CD14-positive monocyte (primary cell): ENCODE data around the gene TSPAN11. TPM values are rescaled to one million over a fixed set of nuclear protein-coding genes. Genes with fewer than 3 reads are reported as not detected.

Source experiments
- DNase-seq, 3 donors: peaks; one replicate each; pipeline ENCODE4 v3.0.0-alpha.2; 2011 to 2022
- H2AFZ ChIP-seq: 2 replicates; pipeline ENCODE4 v1.6.0; 2012; ENCODE audit warnings: mild to moderate bottlenecking, low read depth, low read length, inconsistent platforms; ENCODE audit not compliant: insufficient read depth, poor library complexity, severe bottlenecking
- H3K27ac ChIP-seq, 2 donors: 1 replicate in 1 of 2; 2 replicates in 1 of 2; pipeline ENCODE4 v1.5.1; 2012 to 2013; ENCODE audit warnings: low read length in 2 of 2, control low read depth in 1 of 2, inconsistent platforms in 1 of 2, low read depth in 1 of 2, mild to moderate bottlenecking in 1 of 2
- H3K27me3 ChIP-seq, 2 donors: one replicate each; pipeline versions ENCODE4 v1.6.0 to v1.6.1; 2011 to 2013; ENCODE audit warnings: low read length in 2 of 2; ENCODE audit not compliant: control insufficient read depth in 2 of 2, insufficient read depth in 2 of 2
- H3K36me3 ChIP-seq, 2 donors: replicated peaks in 1 of 2; 1 replicate in 1 of 2; 2 replicates in 1 of 2; pipeline versions ENCODE4 v1.5.1 to v1.6.1; 2012 to 2013; ENCODE audit warnings: low read length in 2 of 2, control low read depth in 1 of 2, inconsistent platforms in 1 of 2, mild to moderate bottlenecking in 1 of 2; ENCODE audit not compliant: insufficient read depth in 2 of 2, control insufficient read depth in 1 of 2
- H3K4me1 ChIP-seq, 2 donors: 1 replicate in 1 of 2; 2 replicates in 1 of 2; pipeline versions ENCODE4 v1.5.1 to v1.6.1; 2012 to 2013; ENCODE audit warnings: low read length in 2 of 2, control low read depth in 1 of 2, inconsistent platforms in 1 of 2, mild to moderate bottlenecking in 1 of 2, moderate library complexity in 1 of 2; ENCODE audit not compliant: insufficient read depth in 2 of 2, control insufficient read depth in 1 of 2
- H3K4me2 ChIP-seq: replicated peaks from 2 replicates; pipeline ENCODE3; 2012; ENCODE audit warnings: low read length, moderate library complexity, mild to moderate bottlenecking; ENCODE audit not compliant: poor library complexity, severe bottlenecking; ENCODE audit errors: extremely low read depth
- H3K4me3 ChIP-seq, 3 experiments: fragments of 200-600 bp in 1 of 3; sonication (generic) in 1 of 3; replicated peaks in 1 of 3; 1 replicate in 2 of 3; 2 replicates in 1 of 3; pipeline ENCODE4 v1.5.1; 2011 to 2013; ENCODE audit warnings: low read length in 3 of 3, mild to moderate bottlenecking in 3 of 3, control low read depth in 2 of 3, low read depth in 2 of 3, inconsistent platforms in 1 of 3, moderate library complexity in 1 of 3
- H3K79me2 ChIP-seq: 2 replicates; pipeline ENCODE4 v1.6.0; 2012; ENCODE audit warnings: mild to moderate bottlenecking, control low read depth, inconsistent platforms, low read length, moderate library complexity; ENCODE audit not compliant: insufficient read depth
- H3K9ac ChIP-seq: 2 replicates; pipeline ENCODE4 v1.6.0; 2017; ENCODE audit warnings: low read length, mild to moderate bottlenecking; ENCODE audit not compliant: insufficient read depth, poor library complexity, severe bottlenecking
- H3K9me3 ChIP-seq, 2 donors: replicated peaks in 1 of 2; 1 replicate in 1 of 2; 2 replicates in 1 of 2; pipeline versions ENCODE4 v1.5.1 to v1.6.1; 2012 to 2013; ENCODE audit warnings: low read length in 2 of 2, control low read depth in 1 of 2; ENCODE audit not compliant: control insufficient read depth in 1 of 2, insufficient read depth in 1 of 2
- H4K20me1 ChIP-seq: 2 replicates; pipeline ENCODE4 v1.6.0; 2012; ENCODE audit warnings: mild to moderate bottlenecking, low read length, control low read depth, moderate library complexity; ENCODE audit not compliant: insufficient read depth
- H3K27ac Mint-ChIP-seq, 7 donors: one replicate each; pipeline ENCODE4 v1.8.0; 2020; ENCODE audit warnings: mild to moderate bottlenecking in 7 of 7, mixed read lengths in 7 of 7, moderate library complexity in 6 of 7, inconsistent platforms in 2 of 7
- H3K27me3 Mint-ChIP-seq, 3 donors: one replicate each; pipeline ENCODE4 v1.8.0; 2021 to 2022; ENCODE audit warnings: low read depth in 3 of 3, mild to moderate bottlenecking in 3 of 3, mixed read lengths in 3 of 3, moderate library complexity in 3 of 3, inconsistent platforms in 1 of 3
- H3K36me3 Mint-ChIP-seq, 2 donors: one replicate each; pipeline ENCODE4 v1.8.0; 2020; ENCODE audit warnings: mixed read lengths in 2 of 2, inconsistent platforms in 1 of 2, mild to moderate bottlenecking in 1 of 2
- H3K4me1 Mint-ChIP-seq: one replicate; pipeline ENCODE4 v1.8.0; 2020; ENCODE audit warnings: mild to moderate bottlenecking, mixed read lengths
- H3K4me3 Mint-ChIP-seq, 2 donors: one replicate each; pipeline ENCODE4 v1.8.0; 2020; ENCODE audit warnings: mild to moderate bottlenecking in 2 of 2, mixed read lengths in 2 of 2, moderate library complexity in 1 of 2
- H3K9me3 Mint-ChIP-seq, 7 donors: one replicate each; pipeline ENCODE4 v1.8.0; 2020 to 2022; ENCODE audit warnings: mixed read lengths in 7 of 7, mild to moderate bottlenecking in 6 of 7, moderate library complexity in 6 of 7, inconsistent platforms in 2 of 7
- WGBS: methylation state at CpG from one replicate; pipeline ENCODE4 v1.1.5; 2013; ENCODE audit warnings: missing lambda C conversion rate; ENCODE audit not compliant: insufficient coverage; 5-methylcytosine and 5-hydroxymethylcytosine counted together
- intact Hi-C, 2 donors: fragments of 100-400 bp; cut with micrococcal nuclease; formaldehyde crosslinking; loops; one replicate each; pipeline versions ENCODE4 v1.15.0 to v1.15.1; 2023
- polyA plus RNA-seq, 3 donors: library from polyadenylated mRNA; depleted of rRNA in 1 of 3; unstranded in 2 of 3; stranded (reverse) in 1 of 3; fragments of 300-500 nt in 2 of 3; fragments of >200 nt in 1 of 3; fragmentation: Illumina TruSeq in 2 of 3; gene quantifications; 1 replicate in 2 of 3; 2 replicates in 1 of 3; pipeline ENCODE4 v1.2.3, GENCODE V29; 2012 to 2021
- TF ChIP-seq, protein P1 (sequence below): fragments of 200-600 bp; IDR thresholded peaks from one replicate; pipeline ENCODE4 v1.8.0; 2022; ENCODE audit warnings: antibody characterized with exemption, mild to moderate bottlenecking

Gene TSPAN11
- polyA plus RNA-seq, 3 donors: not detected

DNA sequence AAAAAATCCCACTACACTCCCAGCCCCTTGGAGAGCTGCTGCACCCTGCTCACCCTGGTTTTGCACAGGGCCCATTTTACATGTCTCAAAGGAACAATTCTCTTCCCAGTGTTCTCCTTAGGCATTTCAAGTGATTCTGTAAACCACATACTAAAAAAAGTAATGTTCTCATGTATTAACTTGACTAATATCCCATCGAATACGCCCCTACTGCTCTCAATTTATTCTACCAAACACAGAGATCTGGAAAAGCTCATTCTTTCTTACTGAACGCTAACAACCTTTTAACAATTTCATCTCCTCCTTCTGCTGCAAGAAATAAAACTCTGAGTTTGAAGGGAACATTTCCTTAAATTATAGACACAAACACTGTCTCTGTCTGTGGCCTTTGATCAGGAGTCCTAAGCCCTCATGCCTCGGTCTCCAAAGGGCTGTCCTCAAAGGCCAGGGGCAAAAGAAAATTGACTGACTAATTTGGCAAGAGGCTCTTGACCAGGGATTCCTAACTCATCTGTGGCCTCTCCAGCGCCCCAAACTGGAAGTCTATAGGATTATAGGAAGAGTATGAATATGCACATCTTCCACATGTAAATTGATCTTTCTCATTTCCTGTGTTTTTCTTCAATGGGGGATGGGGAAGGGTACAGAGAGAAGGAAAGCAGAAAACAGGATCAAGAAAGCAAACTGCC, 17.1 kb upstream of the TSPAN11 start:
- TF ChIP-seq, protein P1, sequence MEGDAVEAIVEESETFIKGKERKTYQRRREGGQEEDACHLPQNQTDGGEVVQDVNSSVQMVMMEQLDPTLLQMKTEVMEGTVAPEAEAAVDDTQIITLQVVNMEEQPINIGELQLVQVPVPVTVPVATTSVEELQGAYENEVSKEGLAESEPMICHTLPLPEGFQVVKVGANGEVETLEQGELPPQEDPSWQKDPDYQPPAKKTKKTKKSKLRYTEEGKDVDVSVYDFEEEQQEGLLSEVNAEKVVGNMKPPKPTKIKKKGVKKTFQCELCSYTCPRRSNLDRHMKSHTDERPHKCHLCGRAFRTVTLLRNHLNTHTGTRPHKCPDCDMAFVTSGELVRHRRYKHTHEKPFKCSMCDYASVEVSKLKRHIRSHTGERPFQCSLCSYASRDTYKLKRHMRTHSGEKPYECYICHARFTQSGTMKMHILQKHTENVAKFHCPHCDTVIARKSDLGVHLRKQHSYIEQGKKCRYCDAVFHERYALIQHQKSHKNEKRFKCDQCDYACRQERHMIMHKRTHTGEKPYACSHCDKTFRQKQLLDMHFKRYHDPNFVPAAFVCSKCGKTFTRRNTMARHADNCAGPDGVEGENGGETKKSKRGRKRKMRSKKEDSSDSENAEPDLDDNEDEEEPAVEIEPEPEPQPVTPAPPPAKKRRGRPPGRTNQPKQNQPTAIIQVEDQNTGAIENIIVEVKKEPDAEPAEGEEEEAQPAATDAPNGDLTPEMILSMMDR: no peak
- no peaks in the 10 kb centered on the region for H3K36me3 Mint-ChIP-seq
- intact Hi-C loops: no loop called here
- no peak for DNase-seq
- no peak overlapping the region for H3K9ac ChIP-seq
- no peaks in the 10 kb centered on the region for H3K4me1 ChIP-seq
- H3K4me3 ChIP-seq: no peak overlapping the region
- no peak overlapping the region for H2AFZ ChIP-seq
- H3K27ac Mint-ChIP-seq: no peak overlapping the region
- H3K27me3 Mint-ChIP-seq: peaks cover 0 to 4% (median 1%) of the 10 kb centered on the region in 3 donors
- no peak overlapping the region for H3K4me2 ChIP-seq
- peaks cover 0 to 5% (median 0%) of the 10 kb centered on the region in 7 donors for H3K9me3 Mint-ChIP-seq
- no peak overlapping the region for H3K4me3 Mint-ChIP-seq
- no peaks in the 10 kb centered on the region for H3K27me3 ChIP-seq
- H3K4me1 Mint-ChIP-seq: no peaks in the 10 kb centered on the region
- H3K27ac ChIP-seq: no peak overlapping the region
- 93% methylated on average over 3 of the region's 5 CpGs for WGBS
- H3K36me3 ChIP-seq: no peaks in the 10 kb centered on the region
- no peaks in the 10 kb centered on the region for H3K79me2 ChIP-seq
- no peaks in the 10 kb centered on the region for H4K20me1 ChIP-seq
- no peaks in the 10 kb centered on the region for H3K9me3 ChIP-seq

DNA sequence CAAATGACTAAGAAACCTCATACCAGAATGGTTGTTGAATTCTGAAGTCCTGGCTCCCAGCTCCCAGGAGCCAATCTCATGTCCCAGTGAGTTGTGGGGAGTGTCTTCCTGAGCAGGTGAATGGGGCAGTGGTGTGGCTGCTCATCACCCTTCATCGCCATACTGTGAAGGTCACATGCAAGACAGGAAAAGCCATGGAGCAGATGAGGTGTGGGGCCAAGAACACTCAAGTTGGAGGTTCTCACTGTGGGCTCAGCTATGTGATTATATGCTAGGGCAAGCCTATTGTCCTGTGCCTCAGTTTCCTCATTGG, 16.6 kb upstream of the TSPAN11 start:
- H3K27me3 Mint-ChIP-seq: peaks cover 0 to 4% (median 1%) of the 10 kb centered on the region in 3 donors
- intact Hi-C loops: no loop called here
- 100% methylated on average over 1 of the region's 1 CpG for WGBS

More for the DNA sequence above, 16.6 kb upstream of the TSPAN11 start:
- Histone ChIP-seq H3K27ac (no peak overlapping the region), H3K9me3 (no peaks in the 10 kb centered on the region), H4K20me1 (no peaks in the 10 kb centered on the region), H3K36me3 (no peaks in the 10 kb centered on the region), H3K4me1 (no peaks in the 10 kb centered on the region), H2AFZ (no peak overlapping the region), H3K27me3 (no peaks in the 10 kb centered on the region), H3K9ac (no peak overlapping the region), H3K4me2 (no peak overlapping the region), H3K4me3 (no peak overlapping the region), H3K79me2 (no peaks in the 10 kb centered on the region)
- TF ChIP-seq, protein P1: no peak
- DNase-seq: no peak
- no peaks in the 10 kb centered on the region for H3K36me3 Mint-ChIP-seq
- H3K4me1 Mint-ChIP-seq: no peaks in the 10 kb centered on the region
- H3K27ac Mint-ChIP-seq: no peak overlapping the region
- no peak overlapping the region for H3K4me3 Mint-ChIP-seq
- H3K9me3 Mint-ChIP-seq: peaks cover 0 to 5% (median 0%) of the 10 kb centered on the region in 7 donors
